Measurements from ENCODE around the gene LDLRAD3. TPM values are rescaled to one million over a fixed set of nuclear protein-coding genes. Genes with fewer than 3 reads are reported as not detected.
"Not testable (repeated sequence)": the region's sequence is repeated elsewhere in the genome, so short reads cannot be mapped to it uniquely, and the experiment has no call there.

LDLRAD3 gene
- total RNA-seq, 1 donor from 2014 or later: 7.2 TPM

GRCh38 chr11:36165621-36166397 is 221.9 kb downstream of the LDLRAD3 start:
- ATAC-seq: no peak

GRCh38 chr11:36167073-36167472 is 223.2 kb downstream of the LDLRAD3 start:
- ATAC-seq: no peak

GRCh38 chr11:36167729-36168128 is 223.9 kb downstream of the LDLRAD3 start:
- ATAC-seq: no peak

DNA sequence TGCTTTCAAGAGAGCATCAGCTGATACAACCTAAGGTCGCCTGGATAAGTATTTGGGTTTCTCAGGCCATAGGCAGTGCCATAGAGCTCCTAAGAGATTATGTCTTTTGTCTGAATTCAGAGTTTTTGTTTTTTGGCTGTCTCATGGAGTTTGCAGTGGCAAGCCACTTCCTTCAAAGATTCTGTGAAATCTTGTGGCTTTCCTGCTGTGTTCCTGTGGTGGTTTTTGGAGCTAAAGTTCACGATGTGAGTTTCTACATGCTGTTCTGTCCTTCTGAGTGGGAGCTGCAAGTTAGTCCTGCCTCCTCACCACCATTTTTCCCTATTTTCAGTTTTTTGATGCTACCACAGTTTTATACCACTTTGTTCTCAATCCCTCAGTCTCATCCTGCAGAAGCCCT is 234.0 kb downstream of the LDLRAD3 start:
- no peak for ATAC-seq

DNA sequence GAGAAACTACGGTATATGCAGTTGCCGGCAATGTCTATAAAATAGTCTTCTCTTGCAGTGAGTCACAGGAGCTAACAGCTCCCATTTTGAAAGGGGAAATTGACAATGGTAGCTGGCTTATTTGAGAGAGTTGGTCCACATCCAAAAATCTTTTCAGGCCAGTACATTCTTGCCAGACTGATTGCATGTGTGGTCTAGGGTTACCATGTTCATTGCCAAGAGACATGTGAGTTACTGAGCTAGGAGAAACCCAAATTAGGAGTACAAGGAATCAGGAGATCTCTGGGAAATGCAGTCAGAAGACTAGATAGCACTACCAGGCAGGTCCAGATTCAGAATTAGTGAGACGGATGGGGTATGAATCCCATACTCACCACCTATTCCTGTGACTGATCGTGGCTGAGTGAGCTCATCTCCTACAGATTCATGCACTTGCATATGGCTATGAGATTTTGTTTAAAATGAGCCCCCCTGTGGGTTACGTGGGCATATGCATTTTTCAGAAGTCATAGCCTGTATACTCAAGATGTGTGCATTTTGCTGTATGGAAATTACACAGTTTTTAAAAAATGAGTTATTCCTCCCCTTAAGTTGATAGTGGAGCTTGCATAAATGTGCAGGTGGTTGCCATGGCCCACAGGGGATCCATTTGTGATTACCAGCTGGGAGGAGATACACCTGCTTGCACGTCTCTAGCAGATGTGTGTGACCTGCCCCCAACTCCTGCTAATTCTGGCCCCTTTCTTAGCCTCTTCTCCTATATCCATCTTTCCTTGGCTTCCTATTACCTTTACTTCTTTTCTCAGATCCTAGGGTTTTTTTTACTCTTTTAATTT is 242.7 kb downstream of the LDLRAD3 start:
- ATAC-seq: peak; percentile 64

DNA sequence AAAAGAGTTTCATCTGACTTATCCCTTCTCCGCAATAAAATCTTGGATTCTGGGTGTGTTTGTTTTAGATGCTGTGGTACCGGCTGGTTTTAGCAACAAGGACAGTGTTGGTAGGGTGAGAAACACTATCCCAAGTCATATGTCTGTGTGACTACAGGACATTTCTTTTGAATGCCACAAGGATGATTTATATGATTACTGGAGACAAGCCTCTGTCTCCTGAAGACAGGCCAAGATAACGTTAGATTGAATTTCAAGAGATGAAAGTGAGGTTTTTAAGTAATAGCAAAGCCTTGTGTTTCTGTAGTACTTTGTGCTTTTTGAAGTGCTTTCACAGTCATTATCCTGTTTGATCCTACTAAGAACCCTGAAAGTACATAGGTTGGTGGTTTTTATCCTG is 243.8 kb downstream of the LDLRAD3 start:
- ATAC-seq: no peak

- ATAC-seq: not testable (repeated sequence)
These were observed 245.9 kb downstream of the LDLRAD3 start for GRCh38 chr11:36189735-36190134.

DNA sequence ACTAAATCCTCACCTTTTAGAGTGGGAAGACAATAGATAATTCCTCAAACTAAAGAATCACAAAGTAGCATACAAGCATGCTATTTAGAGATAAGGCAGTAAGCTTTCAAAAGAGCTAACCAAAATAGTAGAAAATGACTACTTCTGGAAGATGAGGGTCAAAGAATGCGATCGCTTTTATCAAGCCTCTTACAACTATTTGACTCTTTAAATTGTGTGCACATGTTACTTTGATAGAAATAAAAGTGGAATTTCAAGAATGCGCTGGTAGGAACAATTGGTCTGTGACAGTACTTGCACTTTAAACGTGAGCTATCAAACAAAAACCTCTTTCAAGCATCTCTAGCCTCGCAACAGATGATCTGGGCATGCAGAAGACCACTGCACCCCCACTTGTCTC is 248.1 kb downstream of the LDLRAD3 start:
- ATAC-seq: no peak

GRCh38 chr11:36192425-36193289 is 248.8 kb downstream of the LDLRAD3 start:
- ATAC-seq: no peak

DNA sequence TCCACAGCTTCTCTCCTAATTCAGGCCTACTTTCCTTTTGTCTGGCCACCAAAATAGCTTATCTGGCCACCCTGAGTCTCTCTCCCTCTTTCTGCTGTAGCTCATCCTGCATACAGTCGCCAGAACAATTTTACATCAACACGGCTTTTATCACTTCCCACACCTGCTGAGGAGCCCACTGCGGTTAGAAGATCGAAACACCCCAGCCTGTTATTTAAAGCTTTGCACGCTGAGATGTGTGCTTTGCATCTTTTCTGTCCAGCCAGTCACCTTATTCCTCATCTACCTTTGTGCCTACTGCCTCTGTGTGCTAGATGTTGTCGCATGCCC is 249.4 kb downstream of the LDLRAD3 start:
- no peak for ATAC-seq

GRCh38 chr11:36193721-36194120 is 249.9 kb downstream of the LDLRAD3 start:
- no peak for ATAC-seq

DNA sequence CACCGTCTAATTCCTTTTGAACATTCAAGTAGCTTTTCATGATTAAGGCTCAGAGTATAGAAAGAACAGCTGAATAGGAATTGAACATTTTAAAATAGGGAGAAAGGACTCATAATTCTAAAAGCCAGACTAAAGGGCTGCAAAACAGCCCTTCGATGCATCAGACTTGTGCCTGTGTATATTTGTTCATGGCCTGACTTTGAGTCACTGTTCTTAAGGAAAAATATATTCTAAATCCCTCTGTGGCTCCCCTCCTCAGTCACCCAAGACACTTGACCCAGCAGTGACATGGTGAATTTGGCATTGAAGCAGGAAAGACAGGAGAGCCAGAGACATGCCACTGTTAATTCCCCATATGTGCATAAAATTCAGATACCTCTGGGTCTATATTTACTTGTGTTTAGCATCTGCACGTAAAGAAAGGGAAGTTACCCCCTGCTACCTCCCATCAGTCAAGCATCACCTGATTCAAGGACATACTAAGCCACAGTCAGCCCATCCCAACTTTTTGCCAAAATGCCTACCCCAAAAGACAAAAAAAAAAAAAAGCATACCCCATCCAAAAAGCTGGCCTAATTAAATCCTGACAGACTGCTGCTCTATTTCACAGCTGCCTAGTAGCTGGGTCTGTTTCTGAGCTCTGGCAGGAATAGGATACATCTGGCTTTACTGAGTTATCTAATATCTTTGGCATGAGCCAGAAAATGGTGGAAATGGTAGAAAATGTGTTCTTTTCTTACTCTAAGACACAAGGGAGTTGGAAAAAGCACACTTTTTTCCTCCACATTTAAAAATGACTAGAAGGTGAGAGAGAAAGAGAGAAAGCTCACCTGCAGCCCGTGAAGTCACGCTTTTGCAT is 251.9 kb downstream of the LDLRAD3 start:
- ATAC-seq: no peak

GRCh38 chr11:36196411-36196998 is 252.6 kb downstream of the LDLRAD3 start:
- no peak for ATAC-seq

GRCh38 chr11:36201411-36201810 is 257.5 kb downstream of the LDLRAD3 start:
- no peak for ATAC-seq

DNA sequence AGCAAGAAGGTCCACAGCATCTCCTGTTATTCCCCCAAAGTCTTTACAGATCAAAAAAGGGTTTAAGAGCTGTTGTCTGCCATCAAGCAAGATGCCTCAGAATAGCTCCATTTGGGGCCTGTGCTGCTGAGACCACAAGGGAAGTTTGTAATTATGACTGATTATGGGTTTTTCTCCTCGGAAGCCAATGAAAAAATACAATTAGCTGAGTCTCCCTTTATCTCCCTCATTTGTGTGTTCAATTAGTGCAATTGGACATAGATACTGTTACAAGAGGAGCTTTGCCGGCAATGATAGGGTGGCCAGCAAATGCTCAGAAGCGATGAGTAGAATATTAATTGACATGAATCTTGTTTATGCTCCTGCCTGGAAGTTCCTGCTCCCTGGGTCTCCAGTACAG is 261.7 kb downstream of the LDLRAD3 start:
- ATAC-seq: no peak

DNA sequence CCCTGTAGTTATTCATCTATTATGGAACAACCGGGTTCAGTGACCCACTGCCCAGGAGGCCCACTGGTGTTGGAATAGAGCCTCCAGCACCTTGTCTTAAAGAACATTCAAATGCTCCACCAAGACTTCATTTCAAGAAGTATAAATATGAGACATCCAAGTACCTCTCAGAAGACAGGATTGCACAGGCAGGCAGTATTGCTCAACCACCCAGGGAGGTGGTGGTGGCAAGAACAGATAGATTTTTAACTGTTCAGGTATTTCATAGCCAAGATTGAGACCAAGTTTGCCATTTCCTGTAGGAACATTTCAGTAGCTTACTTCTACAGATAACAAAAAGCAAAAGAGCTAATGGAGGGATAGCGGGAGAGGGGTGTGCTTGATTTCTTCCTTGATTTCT is 266.7 kb downstream of the LDLRAD3 start:
- ATAC-seq: peak; percentile 34

GRCh38 chr11:36211761-36212430 is 268.0 kb downstream of the LDLRAD3 start:
- ATAC-seq: no peak

GRCh38 chr11:36212564-36213392 is 268.9 kb downstream of the LDLRAD3 start:
- ATAC-seq: no peak

DNA sequence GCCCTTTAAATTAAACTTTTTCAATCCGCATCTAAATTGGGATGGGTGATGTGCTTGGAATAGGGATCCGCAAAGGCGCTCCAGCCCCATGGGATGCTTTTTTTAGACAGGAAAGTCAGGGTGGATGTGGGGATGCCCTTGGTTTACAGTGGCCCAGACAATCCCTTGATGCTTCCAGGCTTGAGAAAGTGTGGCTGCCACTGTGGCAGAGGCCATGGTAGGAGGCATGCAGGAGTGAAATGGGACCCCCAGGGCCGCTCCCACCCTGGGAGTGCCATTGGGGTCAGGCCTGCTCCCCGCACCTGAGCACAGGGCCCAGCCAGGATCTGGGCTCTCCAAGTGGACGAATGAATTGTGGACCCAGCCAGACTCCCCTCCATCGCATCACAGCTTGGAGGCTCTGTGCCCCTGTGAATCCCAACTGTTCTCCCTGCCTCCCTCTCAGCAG is 269.6 kb downstream of the LDLRAD3 start:
- ATAC-seq: no peak

GRCh38 chr11:36214480-36214879 is 270.6 kb downstream of the LDLRAD3 start:
- peak; percentile 98 for ATAC-seq

Data from esophagus mucosa (tissue), 1 donor.